Fibroblast of skin of abdomen (primary cell): ENCODE results near the gene BPIFB3. TPM values are rescaled to one million over a fixed set of nuclear protein-coding genes. Genes with fewer than 3 reads are reported as not detected.

Experiments
- DNase-seq: peaks from one replicate; pipeline ENCODE4 v3.0.0-alpha.2; 2013
- polyA plus RNA-seq, 2 experiments: library from polyadenylated mRNA; unstranded; fragments of 120-200 nt; gene quantifications; one replicate each; pipeline ENCODE4 v1.2.1, GENCODE V29; 2013; ENCODE audit not compliant: insufficient read length in 2 of 2

Gene BPIFB3, protein sequence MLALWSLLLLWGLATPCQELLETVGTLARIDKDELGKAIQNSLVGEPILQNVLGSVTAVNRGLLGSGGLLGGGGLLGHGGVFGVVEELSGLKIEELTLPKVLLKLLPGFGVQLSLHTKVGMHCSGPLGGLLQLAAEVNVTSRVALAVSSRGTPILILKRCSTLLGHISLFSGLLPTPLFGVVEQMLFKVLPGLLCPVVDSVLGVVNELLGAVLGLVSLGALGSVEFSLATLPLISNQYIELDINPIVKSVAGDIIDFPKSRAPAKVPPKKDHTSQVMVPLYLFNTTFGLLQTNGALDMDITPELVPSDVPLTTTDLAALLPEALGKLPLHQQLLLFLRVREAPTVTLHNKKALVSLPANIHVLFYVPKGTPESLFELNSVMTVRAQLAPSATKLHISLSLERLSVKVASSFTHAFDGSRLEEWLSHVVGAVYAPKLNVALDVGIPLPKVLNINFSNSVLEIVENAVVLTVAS
- not detected for polyA plus RNA-seq (2013, experiment 1 of 2; ENCODE audit: insufficient read length)
- not detected for polyA plus RNA-seq (2013, experiment 2 of 2; ENCODE audit: insufficient read length)

- DNase-seq: no peak
These were observed at the start of gene BPIFB3 for GRCh38 chr20:33053291-33054106. TSS of gene BPIFB3 (plus strand) at chr20:33053903. CDS start at chr20:33055436, 1,533 bp downstream.

GRCh38 chr20:33004141-33004751 lies 49.5 kb upstream of the BPIFB3 start, which contains the start of gene SUN5:
TSS of gene SUN5 (minus strand) at chr20:33004433. CDS start at chr20:33004340, 93 bp downstream.
- DNase-seq: no peak

DNA sequence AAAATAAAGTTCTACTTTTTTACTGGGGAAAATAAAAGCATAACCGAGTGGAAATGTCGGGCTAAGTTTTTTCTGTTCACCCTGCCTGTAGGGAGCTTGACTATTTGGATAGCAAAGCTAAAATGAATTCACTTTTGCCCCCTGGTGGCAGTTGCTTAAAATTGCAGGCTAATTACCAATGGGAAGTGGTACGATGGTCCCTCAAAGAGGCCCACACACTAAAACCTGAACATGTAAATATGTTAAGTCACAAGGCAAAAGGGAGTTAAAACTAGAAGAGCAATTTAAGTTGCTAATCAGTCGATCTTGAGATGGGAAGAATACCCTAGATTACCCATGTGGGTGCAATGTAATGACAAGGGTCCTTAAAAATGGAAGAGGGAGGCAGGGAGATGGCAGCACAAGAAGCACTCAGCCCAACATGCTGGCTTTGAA lies 48.6 kb upstream of the BPIFB3 start:
- no peak for DNase-seq

DNA sequence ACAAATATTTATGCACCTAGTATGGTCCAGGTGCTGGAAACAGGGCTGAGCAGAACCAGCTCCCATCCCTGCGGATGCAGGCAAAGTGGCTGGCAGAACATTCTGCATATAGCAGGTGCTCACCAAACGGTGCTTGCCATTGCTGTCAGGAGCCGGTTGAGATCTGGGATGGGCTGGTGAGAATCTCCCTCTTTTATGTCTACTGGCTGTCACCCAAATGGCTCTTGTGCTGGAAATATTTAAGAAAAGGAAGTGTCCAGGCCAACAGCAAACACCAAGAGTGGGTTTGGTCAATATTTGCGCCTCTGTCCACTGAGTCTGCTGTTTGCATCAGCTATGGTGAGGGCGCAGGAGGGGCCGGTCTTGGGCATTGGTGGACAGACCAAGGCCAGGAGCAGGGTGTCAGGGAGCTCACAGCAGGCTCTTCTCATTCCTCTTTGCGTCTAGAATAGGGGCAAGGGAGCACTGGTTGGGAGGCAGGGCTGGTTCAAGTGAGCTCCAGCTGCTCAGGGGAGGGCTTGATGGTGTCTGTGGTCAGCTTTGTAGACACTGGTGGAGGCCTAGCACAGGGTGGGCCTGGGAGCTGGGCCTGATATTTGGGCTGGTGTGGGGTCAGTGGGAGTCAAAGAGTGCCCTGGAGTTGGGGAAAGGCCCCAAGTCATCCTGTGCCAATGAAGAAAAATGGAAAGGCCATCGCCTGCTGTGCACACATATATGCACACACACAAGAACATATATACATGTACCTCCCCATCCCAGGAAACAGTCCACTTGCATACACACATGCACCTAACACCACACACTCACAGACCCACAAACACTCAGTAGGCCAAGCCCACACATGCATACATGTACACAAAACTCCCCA lies 47.6 kb upstream of the BPIFB3 start:
- DNase-seq: no peak

DNA sequence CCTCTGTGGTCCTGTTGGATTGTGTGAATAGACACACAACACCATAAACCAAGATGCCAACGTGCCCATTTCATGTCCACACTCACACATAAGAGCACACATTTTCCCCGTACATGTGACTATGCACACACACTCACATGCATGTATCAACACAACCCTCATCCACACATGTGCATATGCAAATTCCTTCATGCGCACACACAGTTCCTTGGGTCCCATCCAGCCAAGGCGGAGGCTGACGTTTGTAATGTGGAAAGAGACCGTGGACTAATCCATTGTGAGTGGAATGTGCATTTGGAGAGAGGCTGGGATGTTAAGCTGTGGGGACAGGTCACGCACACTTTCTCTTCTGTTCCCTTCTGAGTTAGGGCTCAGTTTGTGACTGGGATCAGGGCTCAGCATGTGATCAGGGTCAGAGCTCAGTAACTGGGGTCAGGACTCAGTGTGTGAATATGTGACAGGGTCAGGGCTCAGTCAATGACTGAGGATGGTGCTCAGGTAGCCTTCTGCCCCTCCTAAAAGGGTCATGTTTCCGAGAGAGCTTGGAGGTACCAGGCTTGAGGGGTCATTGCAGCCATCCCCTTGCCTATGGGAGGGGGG lies 46.8 kb upstream of the BPIFB3 start:
- no peak for DNase-seq

- DNase-seq: no peak
These were observed 46.0 kb upstream of the BPIFB3 start, which contains the start of gene BPIFB2 for GRCh38 chr20:33007376-33008335. TSS of gene BPIFB2 (plus strand) at chr20:33007704. CDS start at chr20:33008575, 871 bp downstream.

DNA sequence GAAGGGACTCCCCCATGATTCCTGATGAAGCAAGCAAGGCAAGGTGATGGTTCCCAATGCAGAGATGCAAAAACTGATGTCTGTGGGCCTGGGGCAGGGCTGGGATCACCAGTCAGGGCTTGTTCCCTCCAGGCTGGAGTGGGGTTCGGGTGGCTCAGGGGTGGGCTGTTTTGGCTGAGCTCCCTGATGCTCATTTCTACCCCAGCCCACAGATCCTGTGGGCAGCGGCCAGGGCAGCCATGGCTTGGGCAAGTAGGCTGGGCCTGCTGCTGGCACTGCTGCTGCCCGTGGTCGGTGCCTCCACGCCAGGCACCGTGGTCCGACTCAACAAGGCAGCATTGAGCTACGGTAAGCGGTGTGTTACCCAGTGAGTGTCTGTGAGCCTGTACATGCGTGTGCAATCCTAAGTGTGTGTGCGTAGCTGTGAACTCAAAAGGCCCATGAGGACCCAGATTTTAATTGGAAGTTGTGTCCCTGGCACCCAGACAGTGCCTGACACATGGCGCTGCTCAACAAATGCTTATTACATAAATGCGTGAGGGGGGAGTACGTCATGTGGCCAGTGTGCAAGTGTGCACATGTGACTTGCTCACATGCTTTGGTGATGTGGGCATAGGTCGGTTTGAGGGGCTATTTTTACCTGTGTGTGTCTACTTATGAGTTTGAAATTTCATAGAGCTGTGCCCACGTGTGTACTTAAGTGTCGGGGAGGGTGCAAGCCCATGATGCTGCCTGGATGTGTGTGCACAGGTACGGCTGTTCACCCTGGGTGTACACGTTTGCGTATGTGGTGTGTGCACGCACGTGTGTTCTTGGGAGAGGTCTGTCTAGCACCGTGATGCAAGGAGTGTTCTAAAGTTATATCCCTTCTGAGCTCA lies 45.1 kb upstream of the BPIFB3 start:
- DNase-seq: no peak

- no peak for DNase-seq
These were observed 44.2 kb upstream of the BPIFB3 start for GRCh38 chr20:33009214-33010132.

- DNase-seq: no peak
These were observed 43.6 kb upstream of the BPIFB3 start for GRCh38 chr20:33010133-33010504.

- no peak for DNase-seq
These were observed 42.8 kb upstream of the BPIFB3 start for GRCh38 chr20:33010674-33011449.

DNA sequence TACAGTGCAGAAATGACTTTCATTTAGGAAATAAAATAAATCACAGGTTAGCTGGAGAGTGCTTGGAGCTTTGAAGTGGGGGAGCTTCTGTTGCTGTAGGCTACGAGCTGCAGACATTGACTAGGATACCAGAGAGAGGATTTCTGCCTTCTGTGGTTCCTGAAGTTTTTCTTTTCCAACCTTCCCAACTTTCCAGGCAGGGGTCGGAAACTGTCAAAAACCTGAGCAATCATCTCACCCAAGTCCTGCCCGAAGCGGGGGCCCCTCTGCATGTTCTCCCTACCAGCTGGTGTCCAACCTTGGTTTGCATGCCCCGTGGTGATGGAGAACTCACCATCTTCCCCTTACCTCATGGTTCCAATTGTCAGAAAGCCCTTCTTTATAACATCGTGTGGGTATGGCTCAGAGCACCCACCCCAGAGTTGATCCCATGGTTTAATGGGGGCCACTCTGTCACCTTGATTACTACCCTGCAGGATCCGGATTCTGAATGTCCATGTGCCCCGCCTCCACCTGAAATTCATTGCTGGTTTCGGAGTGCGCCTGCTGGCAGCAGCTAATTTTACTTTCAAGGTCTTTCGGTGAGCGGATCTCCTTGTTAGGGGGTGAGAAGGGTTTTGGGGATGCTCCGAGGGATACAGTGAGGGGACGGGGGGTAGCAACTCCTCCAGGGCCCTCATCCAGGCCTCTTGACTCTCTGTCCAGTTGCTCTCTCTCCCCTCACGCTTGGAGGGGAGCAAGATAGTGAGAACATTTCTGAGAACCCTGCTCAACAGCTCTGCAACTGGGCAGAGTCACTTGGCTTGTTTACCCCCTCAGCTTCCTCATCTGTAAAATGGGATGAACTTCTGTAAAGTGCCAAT lies 41.1 kb upstream of the BPIFB3 start:
- no peak for DNase-seq

GRCh38 chr20:33013701-33014326 lies 39.9 kb upstream of the BPIFB3 start:
- DNase-seq: no peak

DNA sequence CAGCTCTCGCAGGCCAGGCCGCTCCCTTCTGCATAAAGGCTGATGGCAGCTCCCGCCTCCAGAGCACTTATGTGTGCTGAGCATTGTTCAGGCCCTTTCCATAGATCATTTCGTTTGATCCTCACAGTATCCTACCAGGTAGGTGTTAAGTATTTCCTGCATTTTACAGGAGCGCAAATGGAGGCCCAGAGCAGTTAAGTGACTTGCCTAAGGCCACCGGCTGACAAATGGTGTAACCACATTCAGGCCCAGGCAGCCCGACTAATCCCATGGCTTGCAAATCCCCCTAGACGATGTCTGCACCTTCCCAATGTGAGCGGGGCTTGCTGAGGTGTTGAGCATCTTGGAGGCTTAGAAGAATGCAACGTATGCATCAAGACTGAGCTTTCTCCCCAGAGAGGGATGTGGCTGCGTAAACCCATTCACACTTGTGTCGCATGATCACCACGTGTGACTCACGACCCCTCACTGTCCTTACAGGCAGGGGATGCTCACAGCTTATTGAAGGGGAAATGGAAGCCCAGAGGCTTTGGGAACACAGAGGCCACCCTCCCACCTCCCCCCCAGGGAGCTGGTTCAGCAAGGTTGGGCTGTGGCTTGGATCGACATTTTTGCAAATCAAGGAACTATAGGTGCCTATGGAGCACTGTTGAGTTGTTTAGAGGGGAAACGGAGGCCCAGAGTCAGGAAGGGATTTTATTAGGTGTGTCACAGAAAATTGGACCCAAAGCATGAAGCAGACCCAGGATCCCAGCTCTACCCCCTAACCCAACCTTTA lies 39.2 kb upstream of the BPIFB3 start:
- DNase-seq: no peak

DNA sequence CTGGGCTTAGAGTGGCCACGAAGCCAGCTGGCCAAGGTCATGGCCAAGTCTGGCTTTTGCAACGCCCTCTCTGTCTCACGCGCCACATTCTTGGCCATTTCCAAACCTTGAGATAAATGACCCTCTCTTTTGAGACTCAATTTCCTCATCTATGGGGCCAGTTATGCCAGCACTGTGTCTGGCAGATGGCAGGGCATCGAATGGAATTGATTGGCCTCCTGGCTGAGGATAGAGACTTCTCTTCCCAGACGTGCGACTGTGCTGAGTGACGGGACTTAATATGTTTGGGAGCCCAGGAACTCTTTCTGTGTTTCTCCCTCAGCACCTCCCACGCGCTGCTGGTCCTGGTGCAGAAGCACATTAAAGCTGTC lies 38.6 kb upstream of the BPIFB3 start:
- no peak for DNase-seq
